K562 (cell line): Measurements from ENCODE around the gene PRCD. TPM values are rescaled to one million over a fixed set of nuclear protein-coding genes. Genes with fewer than 3 reads are reported as not detected.

Experiments used
- ATAC-seq: fragments of 200-7000 bp; cut with Tn5 transposase; 3 replicates; pipeline ENCODE4 v1.9.1; 2020; ENCODE audit warnings: moderate library complexity
- BruUV-seq: library from RNA; stranded (reverse); fragments of 400-500 nt; replicated peaks from 2 replicates; lab custom pipeline; 2021; lab: Mats Ljungman, UMichigan
- CTCF ChIA-PET: fragments of 300-600 bp; formaldehyde crosslinking; extraction: SDS; loops from one replicate; lab custom pipeline; 2021; ENCODE audit warnings: low intra/inter-chr PET ratio; lab: Yijun Ruan, JAX
- POLR2A ChIA-PET: fragments of 300-600, 350-650 bp; sonication (Branson Sonifier 250); formaldehyde crosslinking; extraction: SDS; loops from one replicate; lab custom pipeline; 2021; ENCODE audit warnings: antibody characterized with exemption, inconsistent platforms; lab: Yijun Ruan, JAX
- DNase-seq, 4 experiments: peaks; one replicate each; pipeline versions ENCODE4 v3.0.0 to v3.0.0-alpha.2; 2011 to 2018; ENCODE audit warnings: low spot score in 3 of 4, mixed read lengths in 3 of 4; ENCODE audit errors: extremely low read depth in 1 of 4
- FAIRE-seq: peaks from 2 replicates; lab custom pipeline; 2011; peaks lifted over from hg19 to GRCh38; lab: Jason Lieb, UNC
- H2AFZ ChIP-seq: 2 replicates; pipeline ENCODE4 v1.6.0; 2011; ENCODE audit warnings: low read depth, low read length, control low read depth, inconsistent platforms
- H3K27ac ChIP-seq: fragments of 200-600 bp; 3 replicates; pipeline ENCODE4 v1.8.0; 2011; ENCODE audit warnings: low read depth, mild to moderate bottlenecking, control low read depth, inconsistent platforms, low read length, moderate library complexity, mixed read lengths; ENCODE audit errors: extremely low read depth
- H3K27me3 ChIP-seq, 2 experiments: fragments of 300-600 bp in 1 of 2; 2 replicates in 1 of 2; 3 replicates in 1 of 2; pipeline versions ENCODE4 v1.6.0 to v1.8.0; 2011; ENCODE audit warnings: inconsistent platforms in 2 of 2, low read length in 2 of 2, mild to moderate bottlenecking in 1 of 2, mixed read lengths in 1 of 2, moderate library complexity in 1 of 2; ENCODE audit not compliant: control insufficient read depth in 2 of 2, insufficient read depth in 2 of 2
- H3K36me3 ChIP-seq: fragments of 300-600 bp; 3 replicates; pipeline ENCODE4 v1.8.0; 2011; ENCODE audit warnings: mild to moderate bottlenecking, low read length, inconsistent platforms; ENCODE audit not compliant: control insufficient read depth, insufficient read depth
- H3K4me1 ChIP-seq, 2 experiments: fragments of 200-600 bp in 1 of 2; replicated peaks in 1 of 2; 2 replicates in 1 of 2; 3 replicates in 1 of 2; pipeline versions ENCODE4 v1.5.1 to v1.8.0; 2011; ENCODE audit warnings: inconsistent platforms in 2 of 2, low read length in 2 of 2, mild to moderate bottlenecking in 1 of 2, mixed read lengths in 1 of 2, moderate library complexity in 1 of 2; ENCODE audit not compliant: control insufficient read depth in 2 of 2, insufficient read depth in 2 of 2
- H3K4me2 ChIP-seq: 2 replicates; pipeline ENCODE4 v1.6.1; 2011; ENCODE audit warnings: low read length, control low read depth, inconsistent platforms, mixed read lengths; ENCODE audit not compliant: insufficient read depth
- H3K4me3 ChIP-seq: fragments of 200-600 bp; sonication (generic), shearing (Covaris generic); 2 replicates; pipeline ENCODE4 v1.5.1; 2016; ENCODE audit warnings: control low read depth, inconsistent platforms
- H3K79me2 ChIP-seq: fragments of 200-600 bp; 3 replicates; pipeline ENCODE4 v1.8.0; 2011; ENCODE audit warnings: low read length, inconsistent platforms; ENCODE audit not compliant: control insufficient read depth, insufficient read depth
- H3K9ac ChIP-seq, 2 experiments: 2 replicates each; pipeline versions ENCODE4 v1.6.0 to v1.6.1; 2011; ENCODE audit warnings: low read depth in 2 of 2, low read length in 2 of 2, control low read depth in 1 of 2, inconsistent platforms in 1 of 2, mild to moderate bottlenecking in 1 of 2, mixed read lengths in 1 of 2; ENCODE audit not compliant: insufficient read depth in 1 of 2
- H3K9me1 ChIP-seq: one replicate; pipeline ENCODE4 v1.6.0; 2011; ENCODE audit warnings: inconsistent platforms, mild to moderate bottlenecking, low read length, moderate library complexity; ENCODE audit not compliant: control insufficient read depth, insufficient read depth
- H3K9me3 ChIP-seq: replicated peaks from 2 replicates; pipeline ENCODE4 v1.5.1; 2011; ENCODE audit warnings: low read depth, low read length, inconsistent platforms; ENCODE audit not compliant: control insufficient read depth, insufficient read depth
- H4K20me1 ChIP-seq: replicated peaks from 2 replicates; pipeline ENCODE4 v1.6.1; 2011; ENCODE audit warnings: low read length, inconsistent platforms, mixed read lengths; ENCODE audit not compliant: control insufficient read depth, insufficient read depth
- ATF4 ChIP-seq: fragments of 450-650 bp; formaldehyde crosslinking; IDR thresholded peaks from 2 replicates; pipeline ENCODE4 v1.4.0; 2022; ENCODE audit warnings: mild to moderate bottlenecking, moderate library complexity
- ATF7 ChIP-seq: fragments of 450-650 bp; IDR thresholded peaks from 2 replicates; pipeline ENCODE4 v1.7.1; 2014; ENCODE audit warnings: mild to moderate bottlenecking, moderate library complexity
- BDP1 ChIP-seq: IDR thresholded peaks from 3 replicates; pipeline ENCODE4 v1.6.1; 2011; ENCODE audit not compliant: insufficient read length, insufficient read depth
- KDM5B ChIP-seq: fragments of 200-600 bp; sonication (generic); IDR thresholded peaks from 2 replicates; pipeline ENCODE4 v1.6.1; 2012; ENCODE audit warnings: low read depth, mild to moderate bottlenecking, moderate library complexity, low read length, control low read depth, inconsistent platforms; ENCODE audit not compliant: insufficient replicate concordance
- LARP7 ChIP-seq: fragments of 450-650 bp; IDR thresholded peaks from 2 replicates; pipeline ENCODE4 v1.6.1; 2016
- PCBP1 ChIP-seq: fragments of 200-400 bp; formaldehyde crosslinking; IDR thresholded peaks from 2 replicates; pipeline ENCODE4 v1.6.1; 2018; ENCODE audit warnings: mild to moderate bottlenecking, low read depth, low read length; ENCODE audit not compliant: poor library complexity, severe bottlenecking
- POLR2AphosphoS5 ChIP-seq: IDR thresholded peaks from 2 replicates; pipeline ENCODE4 v1.6.1; 2011; ENCODE audit warnings: mild to moderate bottlenecking, low read depth, low read length, moderate library complexity; ENCODE audit not compliant: control insufficient read depth, insufficient read depth
- TAL1 ChIP-seq: fragments of 450-650 bp; IDR thresholded peaks from 2 replicates; pipeline ENCODE4 v1.6.1; 2016; ENCODE audit warnings: mild to moderate bottlenecking
- WHSC1 ChIP-seq: IDR thresholded peaks from one replicate; pipeline ENCODE4 v1.6.1; 2012; ENCODE audit warnings: low read length, control low read depth, inconsistent platforms
- ZNF384 ChIP-seq: IDR thresholded peaks from 2 replicates; pipeline ENCODE4 v1.6.1; 2012; ENCODE audit warnings: low read depth, low read length, improper control_type of control experiment
- WGBS: fragments of 100-300 bp; shearing (Covaris generic); methylation state at CpG from one replicate; pipeline ENCODE4 v1.1.6; 2016; ENCODE audit warnings: low coverage, mixed read lengths; ENCODE audit not compliant: insufficient coverage; ENCODE audit errors: missing lambda C conversion rate; 5-methylcytosine and 5-hydroxymethylcytosine counted together
- in situ Hi-C: fragments of 300-500 bp; cut with MboI; formaldehyde crosslinking; loops from 4 replicates; pipeline ENCODE4 v1.15.0; 2018; ENCODE audit warnings: inconsistent platforms, mixed read lengths
- intact Hi-C: fragments of 100-400 bp; cut with micrococcal nuclease; formaldehyde crosslinking; loops from 2 replicates; pipeline ENCODE4 v1.14.2; 2022
- polyA plus RNA-seq, 8 experiments: library from polyadenylated mRNA; depleted of rRNA in 4 of 8; stranded (reverse) in 5 of 8; unstranded in 3 of 8; fragments of >200 nt; fragmentation: Nextera tagmentation in 2 of 8; fragmentation: Illumina TruSeq in 1 of 8; extraction: Ambion mirVana in 2 of 8; extraction: Trizol in 1 of 8; gene quantifications; 2 replicates each; pipeline versions ENCODE4 v1.2.1 to v1.2.3, GENCODE V29; 2011 to 2014; ENCODE audit warnings: inconsistent platforms in 1 of 8, missing spikeins in 1 of 8
- total RNA-seq, 7 experiments: library from RNA; depleted of rRNA in 6 of 7; stranded (reverse); fragments of >200 nt in 6 of 7; fragmentation: Illumina TruSeq in 2 of 7; extraction: Trizol in 2 of 7; gene quantifications; 2 replicates each; pipeline versions ENCODE4 v1.2.1 to v1.2.3, GENCODE V29; 2011 to 2021; ENCODE audit warnings: low replicate concordance in 1 of 7

Gene PRCD
- total and polyA plus RNA-seq, 9 of the 15 experiments (the other 6 are each of a cell fraction or from before 2014, with no cell fraction given) = 0.20 to 0.25 (median 0.21) TPM; not detected in 6

GRCh38 chr17:76492123-76492988 lies 47.5 kb upstream of the PRCD start:
- Histone ChIP-seq H3K4me3 (no peak overlapping the region), H3K4me2 (no peak overlapping the region), H4K20me1 (peaks cover 10% of the 10 kb centered on the region; the same call in 1 of the 2 replicates), H3K36me3 (no peaks in the 10 kb centered on the region), H3K9me1 (no peaks in the 10 kb centered on the region), H3K9me3 (no peaks in the 10 kb centered on the region), H3K27me3 (peaks cover 0 to 10% of the 10 kb centered on the region in 2 experiments; a peak in 2 of 5 replicates), H3K4me1 (peaks cover 5 to 40% of the 10 kb centered on the region in 2 experiments; a peak in 4 of 5 replicates), H2AFZ (no peak overlapping the region), H3K27ac (no peak overlapping the region), H3K79me2 (no peaks in the 10 kb centered on the region), H3K9ac (peak overlapping the region in 1 of 2 experiments; percentile 65; a peak in 1 of 4 replicates)
- POLR2A ChIA-PET = interaction anchor here (0.6 to 1.4 kb wide), 7 partner anchors 10 to 205 kb away, joined by 3 to 7 read pairs (median 3); partner anchors contain the start of gene RHBDF2
- DNase-seq (no peak), FAIRE-seq (no peak), ATAC-seq (peak; percentile 18; the same call in 1 of the 3 replicates)
- in situ Hi-C loops (no loop called here), intact Hi-C loops (no loop called here)
- no peak for TF ChIP-seq LARP7
- CTCF ChIA-PET = no interaction called here
- WGBS = 29% methylated on average over 9 of the region's 11 CpGs
- no TSS peak for BruUV-seq

- POLR2A ChIA-PET = interaction anchor here (0.6 to 1.4 kb wide), 10 partner anchors 8 to 205 kb away, joined by 3 to 7 read pairs (median 4); partner anchors contain the start of gene RHBDF2
- DNase-seq (no peak), ATAC-seq (no peak), FAIRE-seq (no peak)
- Histone ChIP-seq H3K4me1 (peaks cover 5 to 39% of the 10 kb centered on the region in 2 experiments; a peak in 4 of 5 replicates), H2AFZ (no peak overlapping the region), H3K4me3 (no peak overlapping the region), H3K9ac (peak overlapping the region in 1 of 2 experiments; percentile 65; a peak in 2 of 4 replicates), H3K79me2 (no peaks in the 10 kb centered on the region), H3K4me2 (no peak overlapping the region), H3K9me1 (no peaks in the 10 kb centered on the region), H3K36me3 (no peaks in the 10 kb centered on the region), H3K27me3 (peaks cover 0 to 10% of the 10 kb centered on the region in 2 experiments; a peak in 2 of 5 replicates), H3K27ac (no peak overlapping the region), H3K9me3 (no peaks in the 10 kb centered on the region), H4K20me1 (peaks cover 10% of the 10 kb centered on the region; the same call in 1 of the 2 replicates)
- intact Hi-C loops = no loop called here
- in situ Hi-C loops = no loop called here
- BruUV-seq = no TSS peak
- WGBS = 15% methylated on average over 12 of the region's 15 CpGs
- CTCF ChIA-PET = no interaction called here
- TF ChIP-seq ATF4 (CRISPR knock-in tag) (no peak), TAL1 (no peak), POLR2AphosphoS5 (no peak), BDP1 (no peak), ZNF384 (no peak), PCBP1 (no peak), ATF7 (no peak), WHSC1 (no peak), KDM5B (no peak)
Measured at GRCh38 chr17:76492989-76493501, 46.8 kb upstream of the PRCD start.
